Measurements from ENCODE around the gene BCAS1.

DNA sequence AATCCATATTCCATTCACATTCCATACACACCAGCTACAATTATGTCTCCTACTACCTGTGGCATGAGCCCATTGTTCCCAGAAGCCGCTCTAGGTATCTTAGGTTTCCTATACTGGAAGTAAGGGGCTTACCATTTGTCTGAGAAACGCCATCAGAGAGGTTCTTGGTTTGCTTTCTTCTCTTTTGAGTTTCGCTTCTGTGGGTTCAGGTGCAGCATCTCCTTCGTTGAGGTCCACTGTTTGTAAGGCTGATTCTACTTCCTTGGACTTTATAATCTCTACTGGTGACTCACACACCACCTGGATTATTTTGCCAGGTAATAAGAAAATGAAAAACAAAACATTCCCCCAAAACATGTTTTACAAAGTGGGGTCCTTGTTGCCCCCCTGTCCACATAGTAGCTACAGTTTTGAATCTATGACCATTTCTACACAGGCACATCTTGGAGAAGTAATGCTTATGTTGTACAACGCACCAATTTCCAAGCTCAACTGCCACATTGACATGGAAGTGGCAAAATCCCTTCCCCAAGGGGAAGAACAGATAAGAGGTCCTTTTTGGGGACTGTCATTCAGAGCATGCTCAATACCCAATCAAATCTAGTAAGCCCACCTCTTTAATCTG, 103.5 kb downstream of the BCAS1 start:
- TF ChIP-seq POLR2A (IDR thresholded peaks at IDR 0.05; ENCODE audit: low read length) = no peak
- no peak for TF ChIP-seq GATA1 (IDR thresholded peaks at IDR 0.05; ENCODE audit: low read depth, low read length)

Measured in erythroblast (primary cell).